ENCODE results near the gene CYP24A1.

The CYP24A1 gene

GRCh38 chr20:54110457-54110856 lies 63.3 kb downstream of the CYP24A1 start:
- DNase-seq: no peak

GRCh38 chr20:54110041-54110440 lies 63.7 kb downstream of the CYP24A1 start:
- no peak for DNase-seq

- DNase-seq: no peak
Observed at GRCh38 chr20:54108817-54109216, 65.0 kb downstream of the CYP24A1 start.

- no peak for DNase-seq
Observed at GRCh38 chr20:54108326-54108642, 65.5 kb downstream of the CYP24A1 start.

DNA sequence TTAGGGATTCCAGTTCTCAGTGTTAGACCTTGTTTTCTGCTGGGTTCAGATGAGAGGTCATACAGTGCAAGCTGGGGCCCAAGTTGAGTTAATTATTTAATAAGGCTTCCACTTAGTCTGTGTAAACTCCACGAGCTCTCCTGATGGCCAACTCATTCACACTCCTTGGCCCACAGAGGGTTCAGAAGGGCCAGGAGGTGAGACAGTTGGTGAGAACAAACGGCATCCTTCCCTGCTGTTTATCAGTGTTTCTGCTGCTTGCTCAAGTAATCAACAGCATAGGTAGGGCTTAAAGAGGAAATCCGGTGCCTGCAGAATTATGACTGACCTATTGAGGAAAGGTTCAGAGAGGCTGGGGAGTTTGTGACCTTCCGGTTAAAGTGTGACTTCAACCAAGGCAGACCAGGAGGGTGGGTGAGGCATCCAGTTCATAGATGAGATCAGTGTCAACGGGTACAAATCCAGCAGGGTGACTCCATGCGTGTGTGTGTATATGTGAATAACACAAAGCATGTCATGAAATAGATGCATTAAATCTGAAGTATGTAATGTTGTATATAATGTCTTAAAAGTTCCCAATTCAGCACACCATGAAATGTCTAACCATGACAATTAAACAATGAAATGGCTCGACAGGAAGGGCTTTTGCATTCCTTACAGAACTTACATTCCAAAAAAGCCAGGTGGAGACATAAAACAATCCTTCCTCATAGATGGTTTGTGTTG lies 66.0 kb downstream of the CYP24A1 start:
- DNase-seq: no peak

DNA sequence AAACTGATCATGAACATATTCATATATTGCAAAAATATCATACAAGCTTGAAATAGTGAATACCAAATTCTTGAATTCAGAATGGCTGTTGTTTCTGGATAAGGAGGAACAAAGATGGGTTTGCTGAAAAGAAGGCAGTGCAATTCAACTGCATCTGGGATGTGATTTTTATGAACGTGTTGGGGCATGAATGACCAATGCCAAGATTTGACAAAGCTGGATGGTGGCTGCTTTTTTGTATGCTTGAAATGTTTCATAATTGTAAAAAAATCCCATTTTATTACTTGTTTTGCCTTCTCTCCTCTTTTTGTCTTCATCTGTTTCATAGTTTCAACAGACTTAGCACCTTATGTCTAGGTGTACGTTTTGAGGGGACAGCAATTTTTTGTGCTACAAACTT lies 66.6 kb downstream of the CYP24A1 start:
- no peak for DNase-seq

DNA sequence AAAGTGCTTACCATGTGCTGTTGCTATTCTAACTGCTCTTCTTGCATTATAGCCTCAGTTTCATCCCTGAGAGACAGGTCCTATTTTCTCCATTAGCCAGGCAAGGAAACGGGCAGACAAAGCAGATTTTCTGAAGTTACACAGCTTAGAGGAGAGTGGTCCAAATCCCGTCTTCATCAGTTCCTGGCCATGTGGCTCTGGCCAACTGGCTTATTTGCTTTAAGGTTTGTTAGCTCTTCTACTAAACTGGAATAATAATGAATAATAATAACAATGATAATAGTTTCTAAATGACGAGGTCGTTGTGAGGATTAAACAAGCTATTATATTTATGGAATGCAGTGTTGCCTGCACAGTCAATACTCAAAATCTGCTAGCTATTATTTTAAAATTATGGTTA lies 67.6 kb downstream of the CYP24A1 start:
- no peak for DNase-seq

- no peak for DNase-seq
Observed at GRCh38 chr20:54105653-54106052, 68.1 kb downstream of the CYP24A1 start.

- no peak for DNase-seq
Observed at GRCh38 chr20:54104781-54105180, 69.0 kb downstream of the CYP24A1 start.

GRCh38 chr20:54103762-54104600 lies 69.8 kb downstream of the CYP24A1 start:
- DNase-seq: no peak
